SK-N-SH treated with all-trans-retinoic acid at 6 μM for 48 hours (cell line): ENCODE results near the gene TET2.

Source experiments
- ATAC-seq: fragments of 200-7000 bp; cut with Tn5 transposase; 3 replicates; pipeline ENCODE4 v1.9.1; 2020; ENCODE audit warnings: mild to moderate bottlenecking, moderate library complexity
- ARNTL ChIP-seq: fragments of 450-650 bp; formaldehyde crosslinking; IDR thresholded peaks from 2 replicates; pipeline ENCODE4 v1.5.0; 2020; ENCODE audit warnings: low read depth, mild to moderate bottlenecking, moderate library complexity, borderline replicate concordance
- BACH2 ChIP-seq: fragments of 250-450 bp; sonication (Bioruptor Pico); IDR thresholded peaks from 2 replicates; pipeline ENCODE4 v1.9.0; 2021; ENCODE audit warnings: mild to moderate bottlenecking, borderline replicate concordance
- CREB5 ChIP-seq: fragments of 250-450 bp; sonication (Bioruptor Pico); IDR thresholded peaks from 2 replicates; pipeline ENCODE4 v1.5.1; 2020; ENCODE audit warnings: low read depth, mild to moderate bottlenecking, moderate library complexity
- CSDC2 ChIP-seq: fragments of 250-450 bp; sonication (Bioruptor Pico); IDR thresholded peaks from 2 replicates; pipeline ENCODE4 v1.5.0; 2020; ENCODE audit warnings: mild to moderate bottlenecking, moderate library complexity
- ESRRG ChIP-seq: fragments of 250-450 bp; sonication (Bioruptor Pico); IDR thresholded peaks from 2 replicates; pipeline ENCODE4 v1.6.1; 2021; ENCODE audit warnings: mild to moderate bottlenecking
- GLIS3 ChIP-seq: fragments of 250-450 bp; sonication (Bioruptor Pico); IDR thresholded peaks from 2 replicates; pipeline ENCODE4 v1.5.0; 2020; ENCODE audit warnings: mild to moderate bottlenecking, moderate library complexity
- ISL1 ChIP-seq: fragments of 250-450 bp; sonication (Bioruptor Pico); IDR thresholded peaks from 2 replicates; pipeline ENCODE4 v2.1.2; 2022; ENCODE audit warnings: mild to moderate bottlenecking, moderate library complexity
- OSR1 ChIP-seq: fragments of 250-450 bp; sonication (Bioruptor Pico); IDR thresholded peaks from 2 replicates; pipeline ENCODE4 v1.8.0; 2022; ENCODE audit warnings: moderate library complexity, mild to moderate bottlenecking, inconsistent platforms
- PATZ1 ChIP-seq: fragments of 250-450 bp; sonication (Bioruptor Pico); IDR thresholded peaks from 2 replicates; pipeline ENCODE4 v1.8.0; 2020; ENCODE audit warnings: mild to moderate bottlenecking, moderate library complexity, borderline replicate concordance
- RARB ChIP-seq: fragments of 250-450 bp; sonication (Bioruptor Pico); IDR thresholded peaks from 2 replicates; pipeline ENCODE4 v1.8.0; 2021; ENCODE audit warnings: mild to moderate bottlenecking, moderate library complexity
- SNAI2 ChIP-seq: fragments of 250-450 bp; sonication (Bioruptor Pico); IDR thresholded peaks from 2 replicates; pipeline ENCODE4 v1.5.0; 2020; ENCODE audit warnings: mild to moderate bottlenecking, moderate library complexity
- TCF4 ChIP-seq: fragments of 250-450 bp; sonication (Bioruptor Pico); IDR thresholded peaks from 2 replicates; pipeline ENCODE4 v1.8.0; 2021; ENCODE audit warnings: mild to moderate bottlenecking, moderate library complexity, borderline replicate concordance
- TOX ChIP-seq: fragments of 250-450 bp; sonication (Bioruptor Pico); IDR thresholded peaks from 2 replicates; pipeline ENCODE4 v1.8.0; 2021; ENCODE audit warnings: mild to moderate bottlenecking, moderate library complexity, borderline replicate concordance
- ZC3H10 ChIP-seq: fragments of 250-450 bp; sonication (Bioruptor Pico); IDR thresholded peaks from 2 replicates; pipeline ENCODE4 v1.5.1; 2021; ENCODE audit warnings: mild to moderate bottlenecking, moderate library complexity
- ZFP3 ChIP-seq: fragments of 250-450 bp; sonication (Bioruptor Pico); IDR thresholded peaks from 2 replicates; pipeline ENCODE4 v1.5.0; 2020; ENCODE audit warnings: mild to moderate bottlenecking, moderate library complexity
- ZFP30 ChIP-seq: fragments of 450-650 bp; formaldehyde crosslinking; IDR thresholded peaks from 2 replicates; pipeline ENCODE4 v1.5.0; 2022; ENCODE audit warnings: mild to moderate bottlenecking, moderate library complexity
- ZNF565 ChIP-seq: fragments of 450-650 bp; formaldehyde crosslinking; conservative IDR thresholded peaks from 2 replicates; pipeline ENCODE4 v1.5.0; 2020; ENCODE audit warnings: low read depth, mild to moderate bottlenecking, moderate library complexity
- ZNF70 ChIP-seq: fragments of 450-650 bp; formaldehyde crosslinking; IDR thresholded peaks from 2 replicates; pipeline ENCODE4 v1.5.0; 2020; ENCODE audit warnings: mild to moderate bottlenecking, moderate library complexity
- ZNF8 ChIP-seq: fragments of 450-650 bp; formaldehyde crosslinking; IDR thresholded peaks from 2 replicates; pipeline ENCODE4 v1.5.0; 2020; ENCODE audit warnings: mild to moderate bottlenecking, moderate library complexity
- TF ChIP-seq, protein P1 (sequence below): fragments of 250-450 bp; sonication (Bioruptor Pico); IDR thresholded peaks from 2 replicates; pipeline ENCODE4 v1.5.0; 2020; ENCODE audit warnings: mild to moderate bottlenecking, moderate library complexity
- TF ChIP-seq, protein P2 (sequence below): fragments of 250-450 bp; sonication (Bioruptor Pico); IDR thresholded peaks from 2 replicates; pipeline ENCODE4 v1.5.1; 2021; ENCODE audit warnings: mild to moderate bottlenecking, moderate library complexity
- TF ChIP-seq, protein P3 (sequence below): fragments of 250-450 bp; sonication (Bioruptor Pico); IDR thresholded peaks from 2 replicates; pipeline ENCODE4 v1.8.0; 2021; ENCODE audit warnings: low read depth, mild to moderate bottlenecking, moderate library complexity, borderline replicate concordance

The TET2 gene

GRCh38 chr4:105240037-105240436, 93.4 kb downstream of the TET2 start:
- no peak for ATAC-seq
- TF ChIP-seq CREB5 (CRISPR knock-in tag) (no peak), ARNTL (CRISPR knock-in tag) (no peak), ISL1 (CRISPR knock-in tag) (no peak), ZNF565 (CRISPR knock-in tag) (no peak), TCF4 (CRISPR knock-in tag) (no peak), GLIS3 (CRISPR knock-in tag) (no peak), ZFP3 (CRISPR knock-in tag) (no peak), ZNF70 (CRISPR knock-in tag) (no peak), ZNF8 (CRISPR knock-in tag) (no peak), ZFP30 (CRISPR knock-in tag) (no peak)
- TF ChIP-seq, protein P1, sequence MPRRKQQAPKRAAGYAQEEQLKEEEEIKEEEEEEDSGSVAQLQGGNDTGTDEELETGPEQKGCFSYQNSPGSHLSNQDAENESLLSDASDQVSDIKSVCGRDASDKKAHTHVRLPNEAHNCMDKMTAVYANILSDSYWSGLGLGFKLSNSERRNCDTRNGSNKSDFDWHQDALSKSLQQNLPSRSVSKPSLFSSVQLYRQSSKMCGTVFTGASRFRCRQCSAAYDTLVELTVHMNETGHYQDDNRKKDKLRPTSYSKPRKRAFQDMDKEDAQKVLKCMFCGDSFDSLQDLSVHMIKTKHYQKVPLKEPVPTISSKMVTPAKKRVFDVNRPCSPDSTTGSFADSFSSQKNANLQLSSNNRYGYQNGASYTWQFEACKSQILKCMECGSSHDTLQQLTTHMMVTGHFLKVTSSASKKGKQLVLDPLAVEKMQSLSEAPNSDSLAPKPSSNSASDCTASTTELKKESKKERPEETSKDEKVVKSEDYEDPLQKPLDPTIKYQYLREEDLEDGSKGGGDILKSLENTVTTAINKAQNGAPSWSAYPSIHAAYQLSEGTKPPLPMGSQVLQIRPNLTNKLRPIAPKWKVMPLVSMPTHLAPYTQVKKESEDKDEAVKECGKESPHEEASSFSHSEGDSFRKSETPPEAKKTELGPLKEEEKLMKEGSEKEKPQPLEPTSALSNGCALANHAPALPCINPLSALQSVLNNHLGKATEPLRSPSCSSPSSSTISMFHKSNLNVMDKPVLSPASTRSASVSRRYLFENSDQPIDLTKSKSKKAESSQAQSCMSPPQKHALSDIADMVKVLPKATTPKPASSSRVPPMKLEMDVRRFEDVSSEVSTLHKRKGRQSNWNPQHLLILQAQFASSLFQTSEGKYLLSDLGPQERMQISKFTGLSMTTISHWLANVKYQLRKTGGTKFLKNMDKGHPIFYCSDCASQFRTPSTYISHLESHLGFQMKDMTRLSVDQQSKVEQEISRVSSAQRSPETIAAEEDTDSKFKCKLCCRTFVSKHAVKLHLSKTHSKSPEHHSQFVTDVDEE (CRISPR knock-in tag), result no peak
- TF ChIP-seq, protein P2, sequence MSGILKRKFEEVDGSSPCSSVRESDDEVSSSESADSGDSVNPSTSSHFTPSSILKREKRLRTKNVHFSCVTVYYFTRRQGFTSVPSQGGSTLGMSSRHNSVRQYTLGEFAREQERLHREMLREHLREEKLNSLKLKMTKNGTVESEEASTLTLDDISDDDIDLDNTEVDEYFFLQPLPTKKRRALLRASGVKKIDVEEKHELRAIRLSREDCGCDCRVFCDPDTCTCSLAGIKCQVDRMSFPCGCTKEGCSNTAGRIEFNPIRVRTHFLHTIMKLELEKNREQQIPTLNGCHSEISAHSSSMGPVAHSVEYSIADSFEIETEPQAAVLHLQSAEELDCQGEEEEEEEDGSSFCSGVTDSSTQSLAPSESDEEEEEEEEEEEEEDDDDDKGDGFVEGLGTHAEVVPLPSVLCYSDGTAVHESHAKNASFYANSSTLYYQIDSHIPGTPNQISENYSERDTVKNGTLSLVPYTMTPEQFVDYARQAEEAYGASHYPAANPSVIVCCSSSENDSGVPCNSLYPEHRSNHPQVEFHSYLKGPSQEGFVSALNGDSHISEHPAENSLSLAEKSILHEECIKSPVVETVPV, result no peak
- TF ChIP-seq, protein P3, sequence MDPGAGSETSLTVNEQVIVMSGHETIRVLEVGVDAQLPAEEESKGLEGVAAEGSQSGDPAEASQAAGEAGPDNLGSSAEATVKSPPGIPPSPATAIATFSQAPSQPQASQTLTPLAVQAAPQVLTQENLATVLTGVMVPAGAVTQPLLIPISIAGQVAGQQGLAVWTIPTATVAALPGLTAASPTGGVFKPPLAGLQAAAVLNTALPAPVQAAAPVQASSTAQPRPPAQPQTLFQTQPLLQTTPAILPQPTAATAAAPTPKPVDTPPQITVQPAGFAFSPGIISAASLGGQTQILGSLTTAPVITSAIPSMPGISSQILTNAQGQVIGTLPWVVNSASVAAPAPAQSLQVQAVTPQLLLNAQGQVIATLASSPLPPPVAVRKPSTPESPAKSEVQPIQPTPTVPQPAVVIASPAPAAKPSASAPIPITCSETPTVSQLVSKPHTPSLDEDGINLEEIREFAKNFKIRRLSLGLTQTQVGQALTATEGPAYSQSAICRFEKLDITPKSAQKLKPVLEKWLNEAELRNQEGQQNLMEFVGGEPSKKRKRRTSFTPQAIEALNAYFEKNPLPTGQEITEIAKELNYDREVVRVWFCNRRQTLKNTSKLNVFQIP (CRISPR knock-in tag), result no peak

GRCh38 chr4:105241451-105241850, 94.8 kb downstream of the TET2 start:
- TF ChIP-seq ARNTL (CRISPR knock-in tag) (no peak), TCF4 (CRISPR knock-in tag) (no peak), ZFP3 (CRISPR knock-in tag) (no peak)
- ATAC-seq, result no peak

GRCh38 chr4:105243446-105243845, 96.8 kb downstream of the TET2 start:
- no peak for ATAC-seq
- TF ChIP-seq ESRRG (CRISPR knock-in tag) (no peak), SNAI2 (CRISPR knock-in tag) (no peak), CSDC2 (no peak), ISL1 (CRISPR knock-in tag) (no peak), OSR1 (CRISPR knock-in tag) (no peak), BACH2 (CRISPR knock-in tag) (no peak), ZFP30 (CRISPR knock-in tag) (no peak), RARB (CRISPR knock-in tag) (no peak), PATZ1 (CRISPR knock-in tag) (no peak), ZNF70 (CRISPR knock-in tag) (no peak), ZC3H10 (no peak), TOX (CRISPR knock-in tag) (no peak), TCF4 (CRISPR knock-in tag) (no peak), ZNF565 (CRISPR knock-in tag) (no peak), ZNF8 (CRISPR knock-in tag) (no peak), ZFP3 (CRISPR knock-in tag) (no peak), CREB5 (CRISPR knock-in tag) (no peak)
- TF ChIP-seq, protein P3 (CRISPR knock-in tag), result no peak
- TF ChIP-seq, protein P1 (CRISPR knock-in tag), result no peak
